Neural progenitor cell (in vitro differentiated cells): ENCODE results near the gene GAMT. TPM values are rescaled to one million over a fixed set of nuclear protein-coding genes. Genes with fewer than 3 reads are reported as not detected.
A peak's percentile ranks its signal among the peaks of the same experiment; 100 is the strongest.

Source experiments
- DNase-seq: peaks from one replicate; pipeline ENCODE4 v3.0.0-alpha.2; 2016; ENCODE audit warnings: low spot score
- H2AFZ ChIP-seq: fragments of 200-600 bp; sonication (generic); replicated peaks from 2 replicates; pipeline ENCODE4 v1.6.1; 2016; ENCODE audit warnings: antibody characterized with exemption
- H3F3A ChIP-seq: fragments of 200-600 bp; sonication (generic); 2 replicates; pipeline ENCODE4 v1.6.1; 2016; ENCODE audit warnings: antibody characterized with exemption, low read depth
- H3K27ac ChIP-seq: fragments of 200-600 bp; sonication (generic); 2 replicates; pipeline ENCODE4 v1.5.1; 2016; ENCODE audit warnings: mild to moderate bottlenecking
- H3K27me3 ChIP-seq: fragments of 200-600 bp; sonication (generic); 2 replicates; pipeline ENCODE4 v1.6.1; 2016; ENCODE audit warnings: mild to moderate bottlenecking, moderate library complexity
- H3K36me3 ChIP-seq: fragments of 200-600 bp; sonication (generic); 2 replicates; pipeline ENCODE4 v1.5.1; 2016
- H3K4me1 ChIP-seq: fragments of 200-600 bp; sonication (generic); 2 replicates; pipeline ENCODE4 v1.6.1; 2016; ENCODE audit warnings: mixed run types
- H3K4me2 ChIP-seq: fragments of 200-600 bp; sonication (generic); 2 replicates; pipeline ENCODE4 v1.6.1; 2016
- H3K4me3 ChIP-seq: fragments of 200-600 bp; sonication (generic); 2 replicates; pipeline ENCODE4 v1.5.1; 2016
- H3K79me2 ChIP-seq: fragments of 200-600 bp; sonication (generic); 2 replicates; pipeline ENCODE4 v1.6.1; 2016; ENCODE audit warnings: low read depth
- H3K9ac ChIP-seq: fragments of 200-600 bp; sonication (generic); 2 replicates; pipeline ENCODE4 v1.6.1; 2016
- H3K9me3 ChIP-seq: fragments of 200-600 bp; sonication (generic); 2 replicates; pipeline ENCODE4 v1.5.1; 2016; ENCODE audit warnings: low read depth
- H4K20me1 ChIP-seq: fragments of 200-600 bp; sonication (generic); 2 replicates; pipeline ENCODE4 v1.6.1; 2016; ENCODE audit warnings: low read depth
- H3K27ac Mint-ChIP-seq: 3 replicates; pipeline ENCODE4 v1.8.0; 2021; ENCODE audit warnings: mixed read lengths
- H3K27me3 Mint-ChIP-seq: 2 replicates; pipeline ENCODE4 v1.8.0; 2022; ENCODE audit warnings: low read depth, mild to moderate bottlenecking, inconsistent platforms, moderate library complexity, mixed read lengths; ENCODE audit not compliant: insufficient read depth
- H3K36me3 Mint-ChIP-seq: 3 replicates; pipeline ENCODE4 v1.8.0; 2021; ENCODE audit warnings: mixed read lengths
- H3K4me1 Mint-ChIP-seq: 3 replicates; pipeline ENCODE4 v1.8.0; 2021; ENCODE audit warnings: mixed read lengths
- H3K4me3 Mint-ChIP-seq: 3 replicates; pipeline ENCODE4 v1.8.0; 2021; ENCODE audit warnings: mild to moderate bottlenecking, moderate library complexity, mixed read lengths
- H3K9me3 Mint-ChIP-seq: 3 replicates; pipeline ENCODE4 v1.8.0; 2020; ENCODE audit warnings: mixed read lengths
- CTCF ChIP-seq: fragments of 200-600 bp; sonication (generic); IDR thresholded peaks from 2 replicates; pipeline ENCODE4 v1.5.1; 2017; ENCODE audit warnings: antibody characterized with exemption, mild to moderate bottlenecking
- EZH2 ChIP-seq: fragments of 200-600 bp; sonication (generic); IDR thresholded peaks from 2 replicates; pipeline ENCODE4 v1.6.1; 2017; ENCODE audit warnings: antibody characterized with exemption, mild to moderate bottlenecking, moderate library complexity
- EZH2phosphoT487 ChIP-seq: fragments of 200-600 bp; sonication (generic); IDR thresholded peaks from 2 replicates; pipeline ENCODE4 v1.6.1; 2017; ENCODE audit warnings: antibody characterized with exemption
- total RNA-seq: library from RNA; depleted of rRNA; stranded (reverse); fragments of >200 nt; gene quantifications from 2 replicates; pipeline ENCODE4 v1.2.3, GENCODE V29; 2015; ENCODE audit warnings: low replicate concordance

Gene GAMT
- total RNA-seq, 1 donor from 2014 or later = 13.8 TPM

DNA sequence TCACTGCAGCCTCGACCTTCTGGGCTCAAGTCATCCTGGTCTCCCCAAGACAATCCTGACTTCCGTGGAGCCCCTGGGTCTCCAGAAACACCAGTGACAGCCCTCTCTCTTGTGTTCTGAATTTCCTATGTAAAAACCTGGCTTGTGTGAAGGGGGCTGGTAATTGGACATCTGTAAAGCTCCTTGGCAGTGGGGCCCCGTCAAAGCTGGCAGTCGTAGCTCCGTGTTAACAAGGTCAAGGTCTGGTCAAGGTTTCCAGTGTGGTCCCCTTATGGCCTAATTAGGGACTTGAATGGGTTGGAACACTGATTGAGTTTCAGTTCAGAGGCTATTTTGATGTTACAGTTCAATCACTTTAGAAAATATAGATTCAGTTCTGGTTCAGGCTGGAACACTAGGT is 50.5 kb downstream of the GAMT start:
- peaks cover 9% of the 10 kb centered on the region for H3K79me2 ChIP-seq
- no peak for DNase-seq
- Mint-ChIP-seq H3K36me3 (peaks cover 1% of the 10 kb centered on the region), H3K27ac (peak overlapping the region; percentile 53), H3K4me1 (peaks cover 28% of the 10 kb centered on the region), H3K9me3 (no peaks in the 10 kb centered on the region), H3K4me3 (peak overlapping the region; percentile 44), H3K27me3 (peaks cover 10% of the 10 kb centered on the region)
- H3K36me3 ChIP-seq = no peaks in the 10 kb centered on the region
- H3F3A ChIP-seq = peaks cover 17% of the 10 kb centered on the region
- TF ChIP-seq EZH2 (no peak), EZH2phosphoT487 (no peak), CTCF (no peak)
- no peaks in the 10 kb centered on the region for H3K27me3 ChIP-seq
- H2AFZ ChIP-seq = no peak overlapping the region
- no peak overlapping the region for H3K4me3 ChIP-seq
- H4K20me1 ChIP-seq = peaks cover 4% of the 10 kb centered on the region
- no peaks in the 10 kb centered on the region for H3K9me3 ChIP-seq
- no peak overlapping the region for H3K27ac ChIP-seq
- H3K4me2 ChIP-seq = no peak overlapping the region
- H3K9ac ChIP-seq = no peak overlapping the region
- peaks cover 3% of the 10 kb centered on the region for H3K4me1 ChIP-seq

- DNase-seq = no peak
- H3K9me3 Mint-ChIP-seq = no peaks in the 10 kb centered on the region
- H3K36me3 ChIP-seq = no peaks in the 10 kb centered on the region
- no peak overlapping the region for H3K4me3 Mint-ChIP-seq
- peaks cover 10% of the 10 kb centered on the region for H3F3A ChIP-seq
- H3K27me3 Mint-ChIP-seq = peaks cover 8% of the 10 kb centered on the region
- no peak overlapping the region for H3K4me2 ChIP-seq
- H2AFZ ChIP-seq = no peak overlapping the region
- H3K36me3 Mint-ChIP-seq = no peaks in the 10 kb centered on the region
- no peaks in the 10 kb centered on the region for H4K20me1 ChIP-seq
- H3K27ac ChIP-seq = no peak overlapping the region
- no peaks in the 10 kb centered on the region for H3K9me3 ChIP-seq
- H3K79me2 ChIP-seq = no peaks in the 10 kb centered on the region
- no peak overlapping the region for H3K9ac ChIP-seq
- H3K4me1 Mint-ChIP-seq = peaks cover 25% of the 10 kb centered on the region
- H3K4me1 ChIP-seq = no peaks in the 10 kb centered on the region
- H3K27ac Mint-ChIP-seq = peak overlapping the region; percentile 52
- H3K4me3 ChIP-seq = no peak overlapping the region
- no peaks in the 10 kb centered on the region for H3K27me3 ChIP-seq
- TF ChIP-seq CTCF (no peak), EZH2phosphoT487 (no peak), EZH2 (no peak)
Measured at GRCh38 chr19:1349211-1349610, 52.1 kb downstream of the GAMT start.

Other genes starting within 250 kb of the GAMT start
- 3.3 and 16.2 TPM in 2 replicates for gene SBNO2, start 227.3 kb downstream of the GAMT start, total RNA-seq
- 27.4 and 67.3 TPM in 2 replicates for gene STK11, start 195.8 kb downstream of the GAMT start, total RNA-seq
- 1.2 and 17.8 TPM in 2 replicates for gene CBARP, start 163.5 kb downstream of the GAMT start, total RNA-seq
- 7.1 and 52.0 TPM in 2 replicates for gene ATP5F1D, start 159.8 kb downstream of the GAMT start, total RNA-seq
- gene MIDN, start 153.0 kb downstream of the GAMT start, total RNA-seq = 16.1 and 51.3 TPM in 2 replicates
- 395 and 737 TPM in 2 replicates for gene CIRBP, start 132.2 kb downstream of the GAMT start, total RNA-seq
- gene FAM174C, start 126.0 kb downstream of the GAMT start, total RNA-seq = 4.8 and 14.6 TPM in 2 replicates
- 13.2 and 34.7 TPM in 2 replicates for gene EFNA2, start 115.7 kb downstream of the GAMT start, total RNA-seq
- 15.4 and 69.3 TPM in 2 replicates for gene NDUFS7, start 17.6 kb downstream of the GAMT start, total RNA-seq
- 107 and 121 TPM in 2 replicates for gene DAZAP1, start 6.0 kb upstream of the GAMT start, total RNA-seq
- gene RPS15, start 36.9 kb upstream of the GAMT start, total RNA-seq = 1,918 and 2,648 TPM in 2 replicates
- 1.3 and 12.2 TPM in 2 replicates for gene APC2, start 48.6 kb upstream of the GAMT start, total RNA-seq
- 14.4 and 40.4 TPM in 2 replicates for gene C19orf25, start 77.7 kb upstream of the GAMT start, total RNA-seq
- gene PCSK4, start 88.8 kb upstream of the GAMT start, total RNA-seq = 3.6 and 12.5 TPM in 2 replicates
- 4.8 and 13.0 TPM in 2 replicates for gene REEP6, start 89.6 kb upstream of the GAMT start, total RNA-seq
- 0.12 and 0.13 TPM in 2 replicates for gene ADAMTSL5, start 111.5 kb upstream of the GAMT start, total RNA-seq
- gene PLK5, start 122.5 kb upstream of the GAMT start, total RNA-seq = 0.81 TPM in 1 of 2 replicates, not detected in the other
- gene MEX3D, start 166.8 kb upstream of the GAMT start, total RNA-seq = 15.9 and 87.3 TPM in 2 replicates
- 34.2 and 117 TPM in 2 replicates for gene MBD3, start 191.3 kb upstream of the GAMT start, total RNA-seq
- 37.4 and 51.4 TPM in 2 replicates for gene UQCR11, start 203.9 kb upstream of the GAMT start, total RNA-seq